Measurements from ENCODE around the gene AGPAT2.
A peak's percentile ranks its signal among the peaks of the same experiment; 100 is the strongest.

The AGPAT2 gene

GRCh38 chr9:136673088-136673974 lies 13.9 kb downstream of the AGPAT2 start:
- DNase-seq (ENCODE audit: low spot score): no peak

DNA sequence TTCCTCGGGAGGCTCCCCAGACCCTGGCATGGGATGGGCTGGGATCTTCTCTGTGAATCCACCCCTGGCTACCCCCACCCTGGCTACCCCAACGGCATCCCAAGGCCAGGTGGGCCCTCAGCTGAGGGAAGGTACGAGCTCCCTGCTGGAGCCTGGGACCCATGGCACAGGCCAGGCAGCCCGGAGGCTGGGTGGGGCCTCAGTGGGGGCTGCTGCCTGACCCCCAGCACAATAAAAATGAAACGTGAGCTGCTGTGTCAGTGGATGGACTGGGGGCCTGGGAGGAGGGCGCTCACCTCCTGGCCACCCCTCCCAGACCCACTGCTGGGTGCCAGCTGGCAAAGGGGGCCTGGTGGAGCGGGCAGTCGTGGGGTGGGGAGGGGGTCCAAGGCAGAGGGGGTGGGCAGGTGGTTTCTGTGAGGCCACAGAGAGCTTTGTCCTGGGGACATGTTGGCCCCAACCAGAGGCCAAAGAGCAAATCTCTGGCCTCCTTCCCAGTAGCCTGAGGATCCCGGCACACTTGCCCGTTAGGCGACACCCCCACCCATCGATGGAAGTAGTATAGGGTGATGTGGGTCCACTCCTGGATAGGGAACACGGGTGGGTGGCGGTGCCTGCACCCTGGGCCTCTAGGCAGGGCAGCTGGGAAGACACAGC lies 14.7 kb downstream of the AGPAT2 start:
- no peak for DNase-seq (ENCODE audit: low spot score)

- no peak for DNase-seq (ENCODE audit: low spot score)
Measured at GRCh38 chr9:136671646-136672430, 15.4 kb downstream of the AGPAT2 start.

DNA sequence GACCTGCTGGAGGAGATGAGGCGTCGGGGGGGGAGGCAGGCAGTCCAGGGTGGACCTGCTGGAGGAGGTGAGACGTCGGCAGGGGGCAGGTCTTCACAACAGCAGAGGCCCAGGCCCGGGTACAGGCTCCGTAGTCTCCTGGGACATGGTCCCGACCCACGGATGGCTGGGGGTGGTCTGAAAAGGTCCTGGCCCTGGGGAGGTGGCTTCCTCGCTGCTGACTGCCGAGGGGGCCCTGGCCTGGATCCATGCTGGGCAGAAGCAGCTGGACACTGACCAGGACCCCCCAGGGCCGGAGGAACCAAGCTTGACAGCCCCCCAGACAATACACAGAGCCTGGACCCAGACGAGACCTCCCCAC lies 16.0 kb downstream of the AGPAT2 start:
- no peak for DNase-seq (ENCODE audit: low spot score)

GRCh38 chr9:136670576-136671253 lies 16.5 kb downstream of the AGPAT2 start:
- DNase-seq (ENCODE audit: low spot score): no peak

DNA sequence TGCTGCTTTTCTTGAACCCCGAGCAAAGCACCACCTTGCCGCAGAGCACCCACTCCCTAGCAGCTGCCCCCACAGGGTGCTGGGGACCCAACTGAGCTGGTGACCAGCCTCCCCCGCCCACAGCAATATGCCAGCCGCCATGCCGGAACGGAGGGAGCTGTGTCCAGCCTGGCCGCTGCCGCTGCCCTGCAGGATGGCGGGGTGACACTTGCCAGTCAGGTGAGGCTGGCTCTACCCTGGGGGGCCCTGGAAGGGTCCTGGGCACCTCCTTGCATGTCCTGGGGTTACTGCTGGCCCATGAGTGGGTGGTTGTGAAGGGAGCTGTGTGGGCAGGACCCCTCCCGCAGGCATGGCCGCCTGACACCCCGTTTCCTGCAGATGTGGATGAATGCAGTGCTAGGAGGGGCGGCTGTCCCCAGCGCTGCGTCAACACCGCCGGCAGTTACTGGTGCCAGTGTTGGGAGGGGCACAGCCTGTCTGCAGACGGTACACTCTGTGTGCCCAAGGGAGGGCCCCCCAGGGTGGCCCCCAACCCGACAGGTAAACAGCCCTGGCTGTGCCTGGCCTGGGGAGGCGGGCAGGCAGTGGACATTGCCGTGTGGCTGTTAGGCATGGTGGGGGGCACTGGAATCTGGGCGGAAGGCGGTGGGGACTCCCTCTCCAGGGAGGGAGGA lies 17.3 kb downstream of the AGPAT2 start:
- DNase-seq (ENCODE audit: low spot score): no peak

GRCh38 chr9:136668983-136669790 lies 18.1 kb downstream of the AGPAT2 start:
- DNase-seq (ENCODE audit: low spot score): no peak

GRCh38 chr9:136667940-136668760 lies 19.1 kb downstream of the AGPAT2 start:
- DNase-seq (ENCODE audit: low spot score): no peak

GRCh38 chr9:136667214-136667939 lies 19.9 kb downstream of the AGPAT2 start:
- DNase-seq (ENCODE audit: low spot score): no peak

DNA sequence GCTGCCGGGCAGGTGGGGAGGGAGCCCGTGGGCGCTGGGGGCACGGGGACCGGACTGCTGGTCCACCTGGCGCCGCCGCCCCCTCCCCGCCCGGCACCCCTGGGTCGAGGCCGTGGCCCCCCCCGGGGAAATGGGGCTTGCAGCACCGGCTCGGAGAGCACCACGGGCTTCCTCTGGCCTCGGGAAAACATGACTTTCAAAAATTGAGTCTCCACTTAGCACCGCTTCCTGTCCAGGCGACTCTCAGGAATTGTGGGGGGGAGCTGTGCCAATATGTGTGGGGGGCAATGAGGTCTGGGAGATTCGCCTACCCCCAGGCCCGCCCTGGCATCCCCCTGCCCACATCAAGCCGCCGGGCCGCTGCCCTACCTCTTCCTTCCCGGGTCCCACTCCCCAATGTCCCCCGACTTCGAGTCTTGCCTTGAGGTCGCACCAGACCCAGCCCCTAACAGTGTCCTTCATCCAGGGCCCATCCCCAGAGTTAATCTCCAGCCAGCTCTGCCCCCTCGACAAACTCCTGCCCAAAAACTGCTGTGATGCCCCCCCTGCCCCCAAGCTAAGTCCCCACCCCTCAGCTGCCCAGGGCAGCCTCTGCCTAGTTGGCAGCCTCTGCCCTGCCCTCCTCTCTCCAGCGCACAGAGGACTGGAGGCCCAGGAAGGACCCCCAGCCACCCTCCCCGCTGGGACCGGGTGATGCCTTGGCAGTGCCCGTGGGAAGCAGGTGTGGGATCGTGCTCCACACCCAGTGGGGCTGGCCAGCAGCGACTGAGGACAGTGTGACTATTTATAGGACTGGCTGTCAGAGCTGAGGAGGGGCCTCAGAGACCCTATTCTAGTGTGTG lies 20.7 kb downstream of the AGPAT2 start:
- no peak for DNase-seq (ENCODE audit: low spot score)

GRCh38 chr9:136665704-136666371 lies 21.4 kb downstream of the AGPAT2 start:
- DNase-seq (ENCODE audit: low spot score): no peak

- no peak for DNase-seq (ENCODE audit: low spot score)
Measured at GRCh38 chr9:136665111-136665703, 22.1 kb downstream of the AGPAT2 start.

DNA sequence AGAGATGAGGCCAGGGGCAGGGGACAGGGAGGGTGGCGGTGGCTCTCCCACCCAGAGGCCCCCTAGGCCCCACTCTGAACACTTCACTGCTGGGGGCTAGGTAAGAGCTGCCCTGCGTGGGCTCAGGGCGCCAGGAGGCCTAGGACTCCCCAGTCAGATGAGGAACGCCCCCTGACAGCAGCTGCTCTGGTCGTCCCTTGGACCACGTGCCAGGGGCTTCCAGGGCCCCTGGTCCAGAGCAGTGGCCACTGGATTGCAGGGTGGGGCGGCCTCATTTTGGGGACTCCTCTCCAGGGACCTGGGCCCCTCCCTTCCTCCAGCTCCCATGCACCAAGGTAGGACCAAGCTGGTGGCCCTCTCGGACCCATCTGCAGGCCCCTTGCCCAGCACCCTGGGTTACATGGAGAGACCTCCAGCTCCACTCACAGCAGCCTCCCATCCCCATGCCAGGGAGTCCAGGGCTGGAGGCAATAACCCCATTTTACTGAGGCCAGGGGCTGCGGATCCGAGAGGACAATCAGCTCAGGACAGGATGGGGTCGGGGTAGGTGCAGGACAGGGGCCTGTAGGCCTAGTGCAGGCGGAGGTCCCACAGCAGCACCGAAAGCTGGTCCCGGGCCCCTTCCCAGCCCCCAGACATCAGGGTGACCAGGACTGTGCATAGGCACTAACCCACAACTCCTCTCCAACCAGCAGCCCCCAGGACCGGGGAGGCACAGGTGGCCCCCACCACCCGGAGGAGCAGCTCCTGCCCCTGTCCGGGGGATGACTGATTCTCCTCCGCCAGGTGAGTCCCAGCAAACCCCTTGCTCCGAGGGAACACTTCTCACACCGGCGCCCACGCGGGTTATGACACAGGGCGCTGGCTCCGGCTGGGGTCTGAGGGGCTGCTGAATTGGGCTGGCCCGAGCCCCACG lies 23.0 kb downstream of the AGPAT2 start:
- DNase-seq (ENCODE audit: low spot score): no peak

DNA sequence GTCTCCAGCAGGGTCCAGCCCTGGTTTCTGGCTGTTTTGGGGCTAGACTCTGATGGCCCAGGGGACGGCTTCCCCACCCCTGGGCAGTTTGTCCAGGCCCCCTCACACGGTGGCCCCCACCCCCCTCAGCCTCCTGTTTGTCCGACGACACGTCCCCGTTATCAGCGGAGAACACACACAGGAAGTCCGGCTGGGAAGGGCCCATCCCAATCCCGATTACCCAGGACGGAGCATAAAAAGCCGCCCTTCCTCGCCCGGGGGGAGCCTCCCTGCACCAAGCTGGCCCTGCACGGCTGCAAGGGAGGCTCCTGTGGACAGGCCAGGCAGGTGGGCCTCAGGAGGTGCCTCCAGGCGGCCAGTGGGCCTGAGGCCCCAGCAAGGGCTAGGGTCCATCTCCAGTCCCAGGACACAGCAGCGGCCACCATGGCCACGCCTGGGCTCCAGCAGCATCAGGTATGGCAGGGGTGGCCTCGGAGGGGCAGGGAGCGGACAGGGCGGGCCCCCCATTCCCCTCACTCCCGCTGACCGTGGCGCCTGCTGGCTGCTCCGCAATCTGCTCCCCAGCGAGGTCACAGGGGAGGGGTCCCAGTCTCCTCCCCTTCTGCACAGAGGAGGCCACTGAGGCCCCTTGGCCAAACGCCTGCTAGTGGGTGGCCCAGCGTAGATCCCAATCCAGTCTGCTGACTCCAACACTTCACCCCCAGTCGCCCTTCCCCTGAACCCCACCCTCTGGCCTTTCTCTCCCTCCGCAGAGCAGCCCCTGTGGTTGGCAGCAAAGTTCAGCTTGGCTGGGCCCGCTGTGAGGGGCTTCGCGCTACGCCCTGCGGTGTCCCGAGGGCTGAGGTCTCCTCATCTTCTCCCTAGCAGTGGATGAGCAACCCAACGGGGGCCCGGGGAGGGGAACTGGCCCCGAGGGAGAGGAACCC lies 24.3 kb downstream of the AGPAT2 start, which contains the start of gene EGFL7:
TSS of gene EGFL7 (plus strand) at position 261 of the 926 bp plus-strand sequence. CDS start 5,367 bp downstream, outside the sequence.
- DNase-seq (ENCODE audit: low spot score): peak; percentile 19

GRCh38 chr9:136662326-136662655 lies 25.0 kb downstream of the AGPAT2 start:
- no peak for DNase-seq (ENCODE audit: low spot score)

Measured in hematopoietic multipotent progenitor cell treated with erythropoietin and hydrocortisone succinate and interleukin-3 and kit ligand, for 17 days (in vitro differentiated cells).